WERI-Rb-1 (cell line): ENCODE measurements around the gene CNTNAP2.

Source experiments
- DNase-seq: peaks from one replicate; pipeline ENCODE4 v3.0.0-alpha.2; 2020
- H3K27ac ChIP-seq: fragments of 250-450 bp; sonication (Bioruptor Pico); 2 replicates; pipeline ENCODE4 v1.5.1; 2020; ENCODE audit warnings: mild to moderate bottlenecking, moderate library complexity
- H3K27me3 ChIP-seq: fragments of 250-450 bp; sonication (Bioruptor Pico); 2 replicates; pipeline ENCODE4 v1.5.1; 2021; ENCODE audit warnings: mild to moderate bottlenecking, low read depth, moderate library complexity; ENCODE audit not compliant: insufficient read depth, severe bottlenecking
- H3K36me3 ChIP-seq: fragments of 250-450 bp; sonication (Bioruptor Pico); 2 replicates; pipeline ENCODE4 v1.5.1; 2020; ENCODE audit warnings: mild to moderate bottlenecking, moderate library complexity
- H3K4me3 ChIP-seq: 2 replicates; pipeline ENCODE4 v1.5.1; 2011; ENCODE audit warnings: low read depth, mild to moderate bottlenecking, control low read depth, low read length
- H3K9me3 ChIP-seq: fragments of 250-450 bp; sonication (Bioruptor Pico); 2 replicates; pipeline ENCODE4 v1.5.1; 2021; ENCODE audit warnings: mild to moderate bottlenecking, moderate library complexity; ENCODE audit not compliant: severe bottlenecking
- CTCF ChIP-seq: IDR thresholded peaks from 2 replicates; pipeline ENCODE4 v1.5.1; 2011; ENCODE audit warnings: low read depth, mild to moderate bottlenecking, control low read depth, inconsistent platforms, low read length

Gene CNTNAP2

GRCh38 chr7:147044941-147045340, 928.3 kb downstream of the CNTNAP2 start:
- H3K36me3 ChIP-seq, result no peaks in the 10 kb centered on the region
- H3K4me3 ChIP-seq, result no peak overlapping the region
- DNase-seq, result no peak
- no peak for TF ChIP-seq CTCF
- H3K9me3 ChIP-seq, result no peaks in the 10 kb centered on the region
- no peaks in the 10 kb centered on the region for H3K27me3 ChIP-seq
- no peak overlapping the region for H3K27ac ChIP-seq

GRCh38 chr7:147047696-147048095, 931.1 kb downstream of the CNTNAP2 start:
- no peaks in the 10 kb centered on the region for H3K9me3 ChIP-seq
- no peaks in the 10 kb centered on the region for H3K27me3 ChIP-seq
- no peak for DNase-seq
- H3K4me3 ChIP-seq, result no peak overlapping the region
- TF ChIP-seq CTCF, result no peak
- H3K27ac ChIP-seq, result no peak overlapping the region
- H3K36me3 ChIP-seq, result no peaks in the 10 kb centered on the region

- Histone ChIP-seq H3K4me3 (no peak overlapping the region), H3K36me3 (no peaks in the 10 kb centered on the region), H3K27me3 (no peaks in the 10 kb centered on the region), H3K9me3 (no peaks in the 10 kb centered on the region), H3K27ac (no peak overlapping the region)
- no peak for DNase-seq
- no peak for TF ChIP-seq CTCF
Measured at GRCh38 chr7:147048864-147049263, 932.3 kb downstream of the CNTNAP2 start.

- Histone ChIP-seq H3K27ac (no peak overlapping the region), H3K4me3 (no peak overlapping the region), H3K9me3 (no peaks in the 10 kb centered on the region), H3K36me3 (no peaks in the 10 kb centered on the region), H3K27me3 (no peaks in the 10 kb centered on the region)
- TF ChIP-seq CTCF, result no peak
- no peak for DNase-seq
Measured at GRCh38 chr7:147052818-147053217, 936.2 kb downstream of the CNTNAP2 start.

- Histone ChIP-seq H3K4me3 (no peak overlapping the region), H3K9me3 (no peaks in the 10 kb centered on the region), H3K27me3 (no peaks in the 10 kb centered on the region), H3K27ac (no peak overlapping the region), H3K36me3 (no peaks in the 10 kb centered on the region)
- TF ChIP-seq CTCF, result no peak
- no peak for DNase-seq
Measured at GRCh38 chr7:147053746-147054145, 937.1 kb downstream of the CNTNAP2 start.

GRCh38 chr7:147060070-147060469, 943.5 kb downstream of the CNTNAP2 start:
- Histone ChIP-seq H3K36me3 (no peaks in the 10 kb centered on the region), H3K27ac (no peak overlapping the region), H3K4me3 (no peak overlapping the region), H3K27me3 (no peaks in the 10 kb centered on the region), H3K9me3 (no peaks in the 10 kb centered on the region)
- no peak for DNase-seq
- no peak for TF ChIP-seq CTCF
